Measurements from ENCODE around the gene WWOX.

The WWOX gene

DNA sequence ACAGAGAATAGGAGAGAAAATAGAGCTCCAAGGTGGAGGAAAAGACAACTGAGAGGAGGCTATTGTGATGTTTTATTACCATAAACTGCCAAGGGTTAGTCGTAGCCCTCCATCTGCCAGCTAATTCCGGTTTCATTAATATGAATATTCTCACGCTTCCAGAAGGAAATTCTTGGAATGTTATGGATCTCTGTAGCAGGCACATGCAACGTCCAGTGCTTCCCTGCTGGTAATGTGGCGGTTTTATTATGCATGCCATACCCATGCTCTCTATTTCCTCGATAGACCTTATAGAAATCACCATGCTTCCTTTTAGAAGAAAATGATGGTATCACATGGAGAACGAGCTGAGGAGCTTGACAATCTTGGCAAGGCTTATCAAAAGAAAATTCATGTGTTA, 1037.5 kb downstream of the WWOX start:
- no peak overlapping the region for H3K4me3 ChIP-seq (ENCODE audit: low read depth, low read length)

DNA sequence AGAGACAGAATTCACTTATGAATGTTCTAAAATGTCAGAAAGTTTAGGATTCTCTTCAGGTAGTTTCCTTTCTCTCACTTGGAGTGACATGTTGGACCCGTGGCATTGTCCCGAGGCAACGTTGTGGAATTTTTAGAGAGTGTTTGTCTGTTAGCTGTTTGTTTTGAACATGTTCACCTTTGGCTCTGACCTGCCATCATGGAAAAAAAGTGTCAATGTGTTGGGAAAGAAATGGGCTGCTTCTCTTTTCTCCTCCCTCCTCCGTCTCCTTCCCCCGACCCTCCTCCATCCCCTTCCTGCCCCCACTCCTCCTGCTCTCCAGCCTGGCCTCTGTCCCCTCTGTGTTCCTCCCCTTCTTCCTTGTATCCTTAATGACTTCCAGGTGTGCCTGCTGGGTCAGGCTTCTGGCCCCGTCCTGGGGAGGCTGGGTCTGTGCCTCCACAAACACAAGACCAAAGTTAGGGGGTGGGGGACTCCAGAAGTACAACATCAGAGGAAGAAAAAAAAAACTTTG, 1038.0 kb downstream of the WWOX start:
- H3K4me3 ChIP-seq (ENCODE audit: low read depth, low read length): no peak overlapping the region

- H3K4me3 ChIP-seq (ENCODE audit: low read depth, low read length): no peak overlapping the region
Observed at GRCh38 chr16:79139799-79140198, 1040.3 kb downstream of the WWOX start.

DNA sequence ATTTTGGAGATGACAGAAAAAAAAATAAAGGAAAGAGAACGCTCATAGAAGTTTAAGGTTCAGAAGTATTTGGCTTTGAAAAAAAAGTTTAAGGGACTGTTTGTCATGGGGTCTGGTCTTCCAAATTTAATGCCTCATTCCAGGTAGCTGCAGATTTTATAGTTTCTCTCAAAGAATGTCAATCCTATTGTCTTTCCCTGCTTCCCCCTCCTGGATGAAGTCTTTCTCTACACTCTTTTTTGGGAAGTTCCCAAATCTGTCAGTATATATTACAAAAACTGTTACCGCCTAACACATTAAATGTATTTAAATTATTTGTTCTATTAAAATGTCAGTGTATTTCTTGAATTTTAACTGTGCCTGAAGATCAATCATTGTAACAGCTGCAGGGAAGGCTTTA, 1043.6 kb downstream of the WWOX start:
- H3K4me3 ChIP-seq (ENCODE audit: low read depth, low read length): no peak overlapping the region

GRCh38 chr16:79150151-79150550, 1050.7 kb downstream of the WWOX start:
- H3K4me3 ChIP-seq (ENCODE audit: low read depth, low read length): no peak overlapping the region

- H3K4me3 ChIP-seq (ENCODE audit: low read depth, low read length): no peak overlapping the region
Observed at GRCh38 chr16:79150632-79151310, 1051.3 kb downstream of the WWOX start.

DNA sequence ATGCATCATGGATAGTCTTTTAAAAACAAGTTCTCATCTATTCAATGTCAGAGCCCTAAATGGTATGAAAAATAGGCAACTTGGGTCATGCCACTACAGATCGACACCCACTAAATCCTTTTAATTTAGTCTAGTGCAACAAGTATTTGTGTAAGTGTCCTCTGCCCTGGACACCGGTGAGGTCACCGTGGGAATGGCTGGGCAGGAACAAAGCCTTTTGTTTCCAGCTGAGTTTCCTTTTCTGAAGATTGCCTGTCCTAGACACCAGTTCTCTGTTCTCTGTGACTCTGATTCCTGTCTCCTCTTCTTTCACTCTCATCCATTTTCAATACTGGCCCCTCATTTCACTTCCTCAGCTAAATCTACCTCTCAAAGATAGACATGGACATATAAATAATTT, 1054.6 kb downstream of the WWOX start:
- no peak overlapping the region for H3K4me3 ChIP-seq (ENCODE audit: low read depth, low read length)

DNA sequence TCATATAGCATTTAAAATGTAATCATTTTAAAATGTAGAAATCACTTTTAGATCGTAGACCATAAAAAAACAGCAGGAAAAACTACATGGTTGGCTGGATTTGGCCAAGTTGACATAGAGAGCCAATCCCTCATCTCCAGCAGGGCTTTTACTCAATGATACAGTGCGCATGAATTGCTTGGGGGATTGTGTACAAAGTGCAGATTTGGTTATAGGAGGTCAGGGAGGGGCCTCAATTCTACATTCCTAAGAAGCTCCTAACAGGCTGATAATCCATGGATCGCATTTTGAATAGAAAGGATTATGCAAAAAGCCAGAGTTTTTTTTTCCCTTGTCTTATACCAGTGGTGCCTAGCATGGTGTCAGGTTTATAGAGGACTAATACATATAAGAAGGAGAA, 1056.0 kb downstream of the WWOX start:
- H3K4me3 ChIP-seq (ENCODE audit: low read depth, low read length): no peak overlapping the region

- H3K4me3 ChIP-seq (ENCODE audit: low read depth, low read length): no peak overlapping the region
Observed at GRCh38 chr16:79155904-79156303, 1056.5 kb downstream of the WWOX start.

DNA sequence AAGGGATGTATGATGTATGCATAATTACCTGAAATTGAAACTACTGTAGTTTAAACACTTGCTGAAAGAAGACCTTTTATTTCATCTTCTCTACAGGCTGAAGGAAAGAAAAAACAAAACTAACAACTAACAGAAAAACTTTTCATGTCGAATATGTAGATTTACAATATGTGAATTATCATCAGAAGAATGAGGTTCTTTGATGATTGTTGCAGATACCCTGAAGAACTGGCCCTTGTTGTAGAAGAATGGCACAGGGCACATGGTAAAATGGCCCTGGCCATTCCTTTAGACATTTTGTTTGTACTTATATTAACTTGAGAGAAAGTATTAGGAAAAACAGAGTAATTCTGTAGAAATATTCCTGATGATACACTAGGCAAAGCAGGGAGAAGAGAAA, 1057.3 kb downstream of the WWOX start:
- no peak overlapping the region for H3K4me3 ChIP-seq (ENCODE audit: low read depth, low read length)

- H3K4me3 ChIP-seq (ENCODE audit: low read depth, low read length): no peak overlapping the region
Observed at GRCh38 chr16:79158337-79158736, 1058.9 kb downstream of the WWOX start.

DNA sequence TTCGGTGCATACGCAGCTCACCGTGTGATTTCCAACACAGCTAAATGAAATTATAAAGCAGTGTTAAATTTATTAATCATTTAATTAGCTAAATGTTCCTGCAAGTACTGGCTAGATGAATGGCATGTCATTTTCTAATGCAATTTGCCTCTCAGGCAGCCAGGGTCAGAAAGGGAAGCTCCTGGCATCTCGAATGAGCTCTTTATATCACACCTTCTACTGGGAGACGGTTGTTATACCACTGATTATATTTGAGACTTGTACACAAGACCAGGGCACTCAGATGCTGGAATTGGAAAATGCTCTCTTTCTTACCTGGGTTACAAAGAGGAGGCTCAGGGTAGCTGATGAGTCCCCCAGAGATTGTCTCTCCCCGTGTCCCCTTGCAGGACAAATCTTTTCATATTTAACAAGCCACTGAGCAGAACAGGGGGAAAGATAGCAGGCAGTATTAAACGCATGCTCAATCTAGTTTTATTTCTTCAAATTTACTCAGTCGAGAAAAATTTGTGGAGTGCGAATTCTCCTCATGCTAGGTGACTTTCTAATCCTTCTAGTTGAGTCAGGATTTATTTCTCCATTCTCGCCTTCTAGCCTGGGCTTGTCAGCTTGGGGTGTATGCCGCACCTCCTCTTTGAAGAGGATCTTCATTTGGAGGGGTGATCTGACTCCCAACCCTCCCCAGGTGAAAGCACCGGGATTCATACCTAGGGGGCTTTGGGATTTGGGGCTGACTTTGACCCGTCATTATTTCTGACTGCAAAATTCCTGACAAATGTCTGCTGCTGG, 1060.0 kb downstream of the WWOX start:
- no peak overlapping the region for H3K4me3 ChIP-seq (ENCODE audit: low read depth, low read length)

- H3K4me3 ChIP-seq (ENCODE audit: low read depth, low read length): no peak overlapping the region
Observed at GRCh38 chr16:79162977-79163376, 1063.5 kb downstream of the WWOX start.

- H3K4me3 ChIP-seq (ENCODE audit: low read depth, low read length): no peak overlapping the region
Observed at GRCh38 chr16:79163691-79164387, 1064.4 kb downstream of the WWOX start.

DNA sequence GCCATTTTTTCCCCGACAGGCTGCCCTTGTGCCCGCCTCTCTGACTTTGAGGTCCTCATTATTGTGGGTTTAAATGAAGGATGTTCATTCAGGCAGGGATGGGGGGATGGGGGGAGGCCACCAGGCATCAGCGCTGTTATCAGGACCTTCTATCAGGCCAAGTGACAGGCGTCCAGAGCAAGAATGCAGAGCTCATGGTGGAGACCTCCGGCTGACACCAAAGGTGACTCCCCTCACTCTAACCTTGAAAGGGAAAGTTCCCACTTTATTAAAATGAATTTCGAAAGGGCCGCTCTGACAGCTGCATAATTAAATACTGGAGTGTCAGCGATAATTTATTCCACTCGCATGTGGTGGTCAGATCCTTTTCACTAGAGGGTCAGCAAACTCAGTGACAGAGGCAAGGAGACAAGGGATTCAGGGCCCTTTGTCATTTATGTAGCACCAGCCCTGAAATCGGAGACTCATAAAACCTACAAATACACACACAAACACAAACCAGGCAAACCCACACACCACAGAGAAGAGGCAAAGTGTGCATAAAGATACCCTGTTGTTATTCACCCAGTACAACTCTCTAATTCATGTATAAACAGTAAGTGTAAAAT, 1065.0 kb downstream of the WWOX start:
- no peak overlapping the region for H3K4me3 ChIP-seq (ENCODE audit: low read depth, low read length)

GRCh38 chr16:79165079-79165478, 1065.6 kb downstream of the WWOX start:
- no peak overlapping the region for H3K4me3 ChIP-seq (ENCODE audit: low read depth, low read length)

GRCh38 chr16:79165506-79165905, 1066.1 kb downstream of the WWOX start:
- H3K4me3 ChIP-seq (ENCODE audit: low read depth, low read length): no peak overlapping the region

DNA sequence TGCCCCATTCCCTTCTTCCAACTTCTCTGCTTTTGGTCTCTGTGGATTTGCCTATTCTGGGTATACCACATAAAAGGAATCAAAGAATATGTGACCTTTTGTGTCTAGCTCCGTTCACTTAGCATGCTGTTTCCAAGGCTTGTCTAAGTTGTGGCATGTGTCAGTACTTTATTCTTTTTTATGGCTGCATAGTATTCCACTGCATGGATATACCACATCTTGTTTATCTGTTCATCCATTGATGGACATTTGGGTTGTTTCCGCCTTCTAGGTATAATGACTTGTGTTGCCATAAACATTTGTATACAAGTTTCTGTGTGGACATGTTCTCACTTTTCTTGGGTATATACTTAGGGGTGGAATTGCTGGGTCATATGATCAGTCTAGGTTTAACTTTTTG, 1068.4 kb downstream of the WWOX start:
- no peak overlapping the region for H3K4me3 ChIP-seq (ENCODE audit: low read depth, low read length)

DNA sequence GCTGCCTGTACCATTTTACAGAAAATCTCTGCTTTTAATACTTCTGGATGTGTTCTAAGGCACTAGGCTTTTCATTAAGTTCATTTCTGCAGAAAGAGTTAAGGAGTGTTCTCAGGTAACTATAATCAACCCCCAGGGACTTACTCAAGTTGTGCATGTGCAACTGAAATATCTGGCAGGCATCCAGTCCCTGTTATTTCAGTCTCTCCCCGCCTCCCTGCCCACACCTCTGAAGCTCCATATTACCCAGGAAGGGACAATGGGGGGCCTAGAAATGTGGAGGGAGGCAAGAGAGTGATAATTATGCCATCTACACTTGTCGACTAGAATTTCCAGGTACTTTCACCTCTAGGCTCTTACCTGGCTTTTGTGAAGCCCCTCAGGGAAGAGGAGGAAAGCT, 1068.9 kb downstream of the WWOX start:
- no peak overlapping the region for H3K4me3 ChIP-seq (ENCODE audit: low read depth, low read length)

GRCh38 chr16:79169239-79169638, 1069.8 kb downstream of the WWOX start:
- H3K4me3 ChIP-seq (ENCODE audit: low read depth, low read length): no peak overlapping the region

- H3K4me3 ChIP-seq (ENCODE audit: low read depth, low read length): no peak overlapping the region
Observed at GRCh38 chr16:79170555-79171246, 1071.2 kb downstream of the WWOX start.
